ENCODE measurements around the gene BRI3.

BRI3 gene

GRCh38 chr7:98280791-98281756, at the start of gene BRI3:
TSS of gene BRI3 (plus strand) at chr7:98281686. CDS start at chr7:98281796, 110 bp downstream.
- DNase-seq, result peak; percentile 49

GRCh38 chr7:98232263-98232585, 49.3 kb upstream of the BRI3 start:
- no peak for DNase-seq

DNA sequence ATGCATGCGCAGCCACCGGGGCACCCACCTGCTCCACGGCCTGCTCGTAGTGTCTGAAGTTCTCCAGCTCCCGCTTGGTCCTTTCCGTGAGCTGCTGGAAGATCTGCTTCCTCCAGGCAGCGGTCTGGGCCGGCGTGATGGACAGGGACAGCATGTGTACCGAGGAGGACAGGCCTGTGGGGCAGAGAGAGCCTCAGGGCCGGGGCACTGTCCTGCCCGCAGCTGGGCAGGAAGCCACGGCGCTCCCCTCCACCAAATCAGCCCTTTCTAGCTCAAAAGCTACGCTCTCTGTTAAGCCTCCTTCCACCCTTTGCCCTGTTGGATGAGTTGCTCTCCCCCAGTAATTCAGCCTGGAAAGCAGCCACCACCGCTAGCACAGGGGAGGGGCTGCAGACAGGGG, 48.7 kb upstream of the BRI3 start:
- DNase-seq, result no peak

- DNase-seq, result no peak
These were observed 48.0 kb upstream of the BRI3 start for GRCh38 chr7:98233219-98234070.

GRCh38 chr7:98234429-98235147, 46.9 kb upstream of the BRI3 start:
- no peak for DNase-seq

- no peak for DNase-seq
These were observed 45.6 kb upstream of the BRI3 start for GRCh38 chr7:98235901-98236300.

DNA sequence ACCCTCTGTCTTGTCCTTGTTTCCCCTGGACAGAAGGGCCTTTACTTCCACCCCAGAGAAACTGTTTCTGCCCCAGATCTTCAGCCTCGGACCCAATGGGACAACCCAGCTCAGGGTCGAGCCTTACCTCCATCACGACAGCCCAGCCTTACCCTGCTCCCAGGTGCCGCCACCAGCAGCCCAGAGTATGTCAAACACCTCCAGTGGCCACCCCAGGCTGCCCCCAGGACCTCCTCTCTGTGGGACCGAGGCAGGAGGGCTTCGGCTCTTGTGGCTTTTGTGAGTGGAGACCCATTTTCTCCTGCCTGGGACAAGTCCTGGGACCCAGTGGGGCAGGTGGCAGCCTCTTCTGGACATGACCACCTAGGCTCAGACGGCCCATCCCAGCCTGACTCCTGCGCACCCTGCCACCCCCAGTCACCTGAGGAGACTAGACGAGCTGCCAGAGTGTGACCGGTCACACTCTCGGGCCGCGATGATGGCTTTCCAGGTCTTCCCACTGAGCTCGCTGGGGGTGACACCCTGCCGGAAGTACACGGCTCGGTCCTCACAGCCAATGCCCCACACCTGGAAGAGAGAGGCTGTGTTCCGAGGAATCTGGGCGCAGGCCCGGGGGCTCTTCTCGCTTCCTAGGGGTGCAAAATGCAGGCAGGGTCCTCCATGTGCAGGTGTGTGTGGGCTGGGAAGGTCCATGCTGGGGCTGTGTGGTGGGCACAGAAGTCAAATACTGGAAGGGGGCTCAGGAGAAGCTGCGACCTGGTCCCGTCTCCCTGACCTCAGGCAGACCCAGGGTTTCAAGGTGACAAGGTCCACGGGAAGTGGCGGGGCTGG, 44.9 kb upstream of the BRI3 start:
- DNase-seq, result no peak

GRCh38 chr7:98238076-98238475, 43.4 kb upstream of the BRI3 start:
- no peak for DNase-seq

DNA sequence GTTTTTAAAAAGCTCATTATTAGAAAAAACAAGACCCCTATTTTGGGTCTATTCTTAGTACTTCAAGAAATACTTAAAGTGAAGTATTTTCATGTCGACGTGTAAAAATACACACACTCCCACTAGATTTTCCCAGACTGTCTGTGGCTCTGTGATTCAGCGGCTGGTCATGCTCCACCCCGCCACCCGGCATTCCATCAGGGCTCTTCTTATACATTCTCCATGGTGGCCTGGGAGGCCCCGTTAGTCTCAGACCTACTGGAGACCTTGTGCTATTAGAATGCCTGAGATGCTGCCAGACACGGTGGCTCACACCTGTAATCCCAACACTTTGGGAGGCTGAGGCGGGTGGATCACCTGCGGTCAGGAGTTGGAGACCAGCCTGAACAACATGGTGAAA, 42.5 kb upstream of the BRI3 start:
- DNase-seq, result no peak

DNA sequence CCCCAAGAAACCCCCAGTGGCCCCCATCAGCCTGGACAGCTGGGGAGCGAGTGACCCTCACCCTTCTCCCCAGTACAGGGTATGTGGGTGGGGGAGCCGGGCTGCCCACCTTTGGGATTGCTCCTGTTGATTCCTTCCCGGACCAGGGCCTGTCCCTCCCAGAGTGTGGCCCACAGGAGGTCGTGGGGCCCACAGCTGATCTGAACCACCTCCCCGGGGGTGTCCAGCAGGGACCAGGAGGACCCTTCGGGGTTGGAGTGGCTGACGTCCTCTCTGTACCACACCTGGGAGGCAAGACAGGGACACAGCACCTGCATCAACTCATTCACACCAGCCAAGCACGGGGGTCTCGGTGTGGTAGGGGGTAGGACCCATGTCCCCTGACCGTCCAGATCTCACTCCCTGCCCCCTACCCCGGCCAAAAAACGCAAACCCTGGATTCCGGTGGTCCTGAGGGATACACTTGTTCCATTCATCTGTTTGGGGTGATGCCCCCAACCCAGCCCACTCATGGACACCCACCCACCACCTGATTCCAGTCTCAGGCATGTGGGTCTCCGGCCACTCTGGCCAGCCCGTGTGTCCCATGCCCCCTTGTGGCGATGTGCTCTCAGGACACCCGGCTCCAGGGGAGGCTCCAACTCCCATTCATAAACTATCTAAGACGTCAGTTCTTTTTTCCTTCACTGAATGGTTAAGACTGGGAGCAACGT, 40.4 kb upstream of the BRI3 start:
- no peak for DNase-seq

DNA sequence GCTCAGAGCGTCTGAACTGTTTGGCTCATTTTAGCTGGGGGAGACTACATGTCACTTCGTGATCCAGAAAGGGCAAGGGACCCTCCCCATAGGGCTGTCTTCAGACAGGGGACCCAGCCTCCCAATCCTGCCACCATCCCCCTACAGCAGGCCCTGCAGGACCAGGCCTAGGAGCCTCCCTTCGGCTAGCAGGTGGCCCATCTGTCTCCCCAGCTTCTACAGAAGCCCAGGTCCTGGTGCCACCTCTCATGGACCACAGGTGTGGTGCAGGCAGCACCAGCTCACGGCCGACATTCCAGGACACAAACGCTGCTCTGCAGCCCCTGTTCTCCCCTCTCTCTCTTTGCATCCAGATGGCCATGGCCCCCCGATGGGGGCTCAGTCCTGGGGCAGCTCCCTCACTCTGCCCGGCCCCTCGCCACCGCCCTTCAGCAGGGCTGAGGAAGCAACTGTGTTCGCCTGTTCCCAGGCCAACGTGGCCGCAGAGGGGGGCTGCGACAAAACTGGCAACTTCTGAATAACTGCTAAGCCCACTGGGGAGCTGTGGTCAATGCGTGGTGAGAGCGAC, 39.7 kb upstream of the BRI3 start:
- no peak for DNase-seq

DNA sequence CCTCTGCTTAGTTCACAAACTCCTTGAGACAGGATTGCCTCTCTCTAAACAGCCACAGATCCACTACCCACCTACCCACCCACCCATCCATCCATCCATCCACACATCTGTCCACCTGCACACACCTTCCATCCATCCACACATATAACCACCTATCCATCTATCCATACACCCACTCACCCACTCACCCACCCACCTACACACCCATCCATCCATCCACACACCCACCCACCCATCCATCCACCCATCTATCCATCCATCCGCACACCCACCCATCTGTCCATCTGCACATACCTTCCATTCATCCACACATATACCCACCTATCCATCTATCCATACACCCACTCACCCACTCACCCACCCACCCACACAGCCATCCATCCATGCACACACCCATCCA, 39.1 kb upstream of the BRI3 start:
- DNase-seq, result no peak

GRCh38 chr7:98242934-98243333, 38.6 kb upstream of the BRI3 start:
- no peak for DNase-seq

DNA sequence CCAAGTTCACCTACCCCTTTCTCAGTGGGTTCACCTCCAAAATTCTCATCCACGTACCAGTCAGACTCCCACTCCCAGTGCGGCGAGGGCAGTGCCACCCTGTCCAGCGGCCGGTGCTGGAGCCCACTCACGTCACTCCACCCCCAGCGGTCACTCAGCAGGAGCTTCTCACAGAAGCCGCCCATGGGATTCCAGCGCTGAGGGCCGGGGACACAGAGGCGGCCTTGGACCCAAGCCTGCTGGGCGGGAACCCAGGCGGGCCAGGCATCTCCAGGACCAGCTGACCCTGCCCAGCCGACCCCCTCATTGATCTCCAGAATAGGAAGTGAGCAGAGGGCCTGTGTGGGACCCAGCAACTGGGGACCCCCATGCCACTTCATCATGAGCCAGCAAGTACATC, 36.6 kb upstream of the BRI3 start:
- DNase-seq, result no peak

- no peak for DNase-seq
These were observed 33.3 kb upstream of the BRI3 start for GRCh38 chr7:98248156-98248555.

GRCh38 chr7:98249106-98249505, 32.4 kb upstream of the BRI3 start:
- no peak for DNase-seq

DNA sequence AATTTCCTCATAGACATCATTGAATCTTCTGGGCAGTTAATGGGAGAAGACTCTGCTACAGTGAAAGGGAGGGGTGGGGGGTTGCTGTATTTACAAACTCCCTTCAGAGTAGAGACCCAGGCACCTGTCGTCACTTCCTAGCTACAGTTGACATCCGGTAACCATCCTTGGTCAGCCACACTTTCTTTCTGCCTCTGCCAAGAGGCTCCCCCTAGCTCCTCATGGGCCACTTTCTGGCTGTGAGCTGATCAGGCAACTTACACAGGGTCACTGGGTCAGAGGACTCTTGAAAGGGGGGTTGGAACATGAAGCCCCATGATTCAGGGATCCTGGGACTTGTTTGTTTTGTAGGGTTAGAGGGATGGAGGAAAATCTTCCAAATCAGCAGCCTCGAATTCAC, 30.7 kb upstream of the BRI3 start:
- DNase-seq, result no peak

GRCh38 chr7:98251231-98251600, 30.3 kb upstream of the BRI3 start:
- no peak for DNase-seq

GRCh38 chr7:98251601-98252424, 29.7 kb upstream of the BRI3 start, which contains the start of gene TECPR1:
TSS of gene TECPR1 (minus strand) at chr7:98252232. CDS start at chr7:98246146, 6,086 bp downstream.
- peak; percentile 45 for DNase-seq

GRCh38 chr7:98252425-98253054, 28.9 kb upstream of the BRI3 start:
- DNase-seq, result no peak

Data from NCI-H187 treated with DMSO at 0.1 percent for 48 hours (cell line).